Renal pelvis (tissue), 4 donors: ENCODE results near the gene LY86. TPM values are rescaled to one million over a fixed set of nuclear protein-coding genes. Genes with fewer than 3 reads are reported as not detected.

Experiments used
- DNase-seq: peaks from one replicate; pipeline ENCODE4 v3.0.0-alpha.2; 2013
- polyA plus RNA-seq, 3 donors: library from polyadenylated mRNA; unstranded; fragments of 120-200 nt; gene quantifications; one replicate each; pipeline ENCODE4 v1.2.1, GENCODE V29; 2013; ENCODE audit not compliant: insufficient read length in 3 of 3

The LY86 gene
- polyA plus RNA-seq, 3 donors: 0.95 to 1.6 (median 1.1) TPM

- DNase-seq: no peak
Observed at GRCh38 chr6:6620766-6621425, 32.4 kb downstream of the LY86 start.

DNA sequence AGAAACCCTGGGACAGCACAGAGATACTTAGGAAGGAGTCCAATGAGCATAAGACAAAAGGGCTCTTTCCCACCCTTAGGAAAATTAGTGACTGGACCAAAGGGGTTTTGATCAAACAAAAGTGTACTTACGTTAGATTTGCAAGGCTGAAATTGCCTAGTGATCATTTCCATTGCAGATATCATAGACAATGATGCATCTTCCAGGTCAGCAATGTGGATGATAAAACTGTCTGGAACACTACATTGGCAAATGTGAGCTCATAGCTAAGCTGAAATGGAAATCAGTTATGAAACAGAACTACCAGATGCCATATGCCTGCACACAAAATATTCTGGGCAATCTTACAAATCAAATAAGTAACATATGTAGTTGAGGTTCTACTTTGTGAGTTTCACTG lies 34.0 kb downstream of the LY86 start:
- no peak for DNase-seq

DNA sequence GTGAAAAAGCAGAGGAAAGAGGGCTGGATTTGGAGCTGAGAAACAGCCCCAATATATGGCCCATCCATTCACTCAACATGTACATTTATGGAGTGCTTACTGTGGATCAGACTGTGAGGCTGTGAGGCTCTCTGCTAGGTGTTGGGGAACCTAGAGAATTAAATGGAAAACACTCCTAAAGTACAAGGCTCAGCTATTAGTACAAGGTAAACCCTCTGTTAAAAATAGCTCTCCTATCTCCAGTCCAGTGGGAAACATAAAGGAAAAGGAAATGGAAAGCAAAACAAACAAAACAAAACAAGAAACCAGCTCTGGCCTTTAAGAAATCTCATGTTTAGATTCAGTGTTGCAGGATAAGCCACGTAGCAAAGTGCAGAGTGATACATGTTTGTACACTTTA lies 35.0 kb downstream of the LY86 start:
- no peak for DNase-seq

DNA sequence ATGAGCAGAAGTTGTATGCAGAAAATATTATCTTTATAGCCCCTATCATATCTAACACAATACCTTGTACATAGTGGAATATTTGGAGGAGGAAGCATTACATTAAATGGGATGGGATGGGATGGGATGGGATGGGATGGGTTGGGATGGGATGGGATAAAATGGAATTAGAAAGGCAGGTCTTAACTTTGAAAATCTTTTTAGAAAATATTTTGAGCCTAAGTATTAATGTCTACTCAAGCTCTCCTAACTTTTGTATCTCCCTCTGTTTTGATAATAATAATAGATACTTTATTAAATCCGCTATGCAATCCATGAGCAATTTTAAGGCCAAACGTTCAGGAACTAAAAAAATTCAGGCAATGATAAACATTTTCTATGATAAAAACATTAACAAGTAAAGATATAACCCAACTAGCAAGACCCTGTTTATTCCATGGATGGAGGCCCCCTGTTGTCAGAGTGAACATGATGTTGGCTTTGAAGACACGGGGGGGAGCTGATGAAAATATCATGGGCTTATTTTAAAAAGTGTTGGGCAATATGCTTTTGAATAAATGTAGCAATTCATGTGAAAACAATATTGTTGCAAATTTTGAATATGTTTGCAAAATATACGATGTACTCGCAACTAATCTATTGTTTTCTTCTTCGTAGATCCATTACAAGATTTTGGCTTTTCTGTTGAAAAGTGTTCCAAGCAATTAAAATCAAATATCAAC lies 35.9 kb downstream of the LY86 start:
- no peak for DNase-seq

DNA sequence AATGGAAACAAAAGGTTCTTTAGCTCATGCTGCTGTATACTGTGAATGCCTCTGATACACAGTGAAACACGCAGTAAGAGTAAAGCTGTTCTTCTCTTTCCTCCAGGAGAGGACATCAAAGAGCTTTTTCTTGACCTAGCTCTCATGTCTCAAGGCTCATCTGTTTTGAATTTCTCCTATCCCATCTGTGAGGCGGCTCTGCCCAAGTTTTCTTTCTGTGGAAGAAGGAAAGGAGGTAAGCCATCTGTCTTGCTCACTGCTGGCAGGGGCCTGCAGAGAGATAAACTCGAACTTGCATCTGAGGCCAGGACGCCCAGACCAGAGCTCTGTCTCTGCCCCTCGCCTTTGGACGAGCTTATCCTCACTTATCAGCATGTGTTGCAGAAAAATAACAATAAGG lies 37.7 kb downstream of the LY86 start:
- DNase-seq: no peak

- DNase-seq: peak; percentile 33
Observed at GRCh38 chr6:6629402-6629801, 40.9 kb downstream of the LY86 start.

DNA sequence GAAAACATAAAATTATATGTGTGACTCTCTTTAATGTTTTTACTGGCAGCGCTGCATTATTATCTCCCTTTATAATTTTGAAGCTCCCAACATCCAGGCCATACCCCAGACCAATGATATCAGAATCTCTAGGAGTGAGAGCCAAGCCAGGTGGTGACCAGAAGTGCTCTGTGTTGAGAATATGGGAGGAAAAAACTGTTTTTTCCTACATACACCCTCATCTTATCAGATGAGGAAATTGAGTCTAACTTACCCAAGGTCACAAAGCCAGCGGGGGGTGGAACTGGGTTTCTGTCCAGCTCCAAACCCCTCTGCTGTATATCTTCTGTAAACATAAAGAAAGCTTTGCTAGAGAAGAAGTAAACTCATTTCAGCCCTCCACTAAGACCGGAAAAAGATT lies 42.5 kb downstream of the LY86 start:
- DNase-seq: no peak

DNA sequence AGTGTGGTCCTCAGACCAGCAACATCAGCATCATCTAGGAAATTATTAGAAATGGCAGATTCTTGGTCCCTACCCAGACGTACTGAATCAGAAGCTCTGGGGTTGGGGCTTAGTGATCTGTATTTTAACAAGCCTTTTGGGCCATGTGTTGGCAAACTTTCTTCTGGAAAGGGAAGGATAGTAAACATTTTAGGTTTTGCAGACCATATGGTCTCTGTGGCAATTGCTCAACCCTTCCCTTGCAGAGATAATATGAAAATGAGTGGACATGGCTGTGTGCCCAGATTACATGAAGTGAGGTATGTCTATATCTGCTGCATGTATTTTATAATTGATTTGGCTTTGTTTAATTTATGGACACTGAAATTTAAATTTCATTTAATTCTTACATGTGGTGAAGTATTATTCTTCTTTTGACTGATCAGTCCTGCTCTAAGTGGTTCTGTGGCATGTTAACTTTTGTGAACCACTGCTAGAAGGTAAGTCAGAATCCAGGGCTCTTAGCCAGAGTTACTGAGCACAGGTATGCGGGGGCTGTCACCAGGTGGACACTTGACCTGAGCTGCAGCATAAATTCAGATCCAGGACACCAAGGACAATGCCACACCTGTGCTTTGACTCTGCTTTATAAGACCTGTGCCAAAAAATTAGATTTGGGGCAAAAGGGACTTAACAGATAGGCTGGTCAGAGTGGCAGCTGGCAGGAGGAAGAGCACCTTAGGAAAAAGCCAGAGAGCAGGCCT lies 43.2 kb downstream of the LY86 start:
- no peak for DNase-seq

DNA sequence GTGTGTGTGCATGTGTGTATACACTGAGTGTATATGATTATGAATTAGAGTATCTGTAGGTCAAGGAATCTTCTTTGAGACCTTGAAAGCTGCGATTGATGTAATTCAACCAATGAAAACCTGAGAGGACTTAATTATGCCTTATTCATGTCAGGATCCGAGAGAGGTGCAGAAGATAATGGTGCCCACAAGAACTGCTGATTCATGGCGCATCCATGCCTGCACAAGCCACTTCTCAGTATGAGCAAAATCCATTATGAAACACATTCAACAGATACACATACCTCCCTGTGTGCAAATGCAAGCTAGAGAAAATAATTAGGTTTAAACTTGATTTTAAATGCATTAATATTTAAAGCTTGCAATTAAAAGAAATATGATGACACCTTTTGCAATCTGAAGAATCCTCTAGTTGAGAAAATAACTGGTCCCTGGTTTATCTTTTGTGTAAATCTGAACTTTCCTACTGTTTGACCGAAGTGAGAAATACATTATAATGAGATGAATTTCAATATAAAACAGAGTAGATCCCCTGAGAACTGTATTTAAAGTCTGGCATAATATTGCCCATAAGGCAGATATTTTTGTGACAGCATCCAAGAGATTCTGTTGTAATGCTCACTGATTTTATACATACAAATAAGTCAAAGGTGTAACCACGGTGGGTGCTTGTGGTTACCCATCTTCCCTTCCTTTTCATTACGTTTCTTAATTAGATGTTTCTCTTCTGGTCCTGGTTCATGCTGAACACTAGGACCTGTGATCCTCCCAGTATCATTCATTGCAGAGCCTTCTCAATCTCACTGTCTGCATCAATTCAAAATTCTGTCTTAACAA lies 45.6 kb downstream of the LY86 start:
- no peak for DNase-seq

DNA sequence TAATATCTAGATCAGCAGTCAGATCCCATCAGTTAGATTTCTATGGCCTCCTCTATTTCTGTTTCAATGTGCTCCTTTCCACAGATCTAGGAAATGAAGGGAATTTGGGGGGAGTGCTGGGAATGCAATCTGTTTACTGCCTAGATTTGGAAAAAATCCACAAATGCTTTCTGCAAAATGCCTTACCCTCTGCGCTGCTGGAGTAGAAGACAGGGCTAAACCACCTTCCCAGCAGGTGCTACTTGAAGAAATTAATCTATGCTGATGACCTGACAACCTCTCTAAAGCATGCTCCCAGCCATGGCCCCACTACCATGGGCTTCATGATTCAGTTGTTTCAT lies 46.2 kb downstream of the LY86 start:
- no peak for DNase-seq

GRCh38 chr6:6635291-6635690 lies 46.8 kb downstream of the LY86 start:
- no peak for DNase-seq

- DNase-seq: no peak
Observed at GRCh38 chr6:6635869-6636268, 47.3 kb downstream of the LY86 start.

DNA sequence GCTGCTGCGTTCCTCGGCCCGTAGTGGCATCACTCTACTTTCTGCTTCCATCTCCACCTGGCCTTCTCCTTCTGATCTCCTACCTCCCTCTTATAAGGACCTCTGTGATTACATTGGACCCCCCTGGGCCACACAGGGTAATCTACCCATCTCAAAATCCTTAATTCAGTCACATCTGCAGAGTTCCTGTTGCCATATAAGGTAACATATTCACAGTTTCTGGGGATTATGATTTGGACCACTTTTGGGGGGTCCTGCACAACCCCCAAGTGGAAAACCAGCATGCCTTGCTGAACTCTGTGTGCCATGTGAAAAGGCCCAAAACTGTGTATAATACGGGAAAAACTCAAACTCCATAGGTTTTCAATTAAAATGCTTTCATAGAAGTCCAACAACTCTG lies 51.1 kb downstream of the LY86 start:
- DNase-seq: no peak

GRCh38 chr6:6640926-6641325 lies 52.4 kb downstream of the LY86 start:
- DNase-seq: no peak

DNA sequence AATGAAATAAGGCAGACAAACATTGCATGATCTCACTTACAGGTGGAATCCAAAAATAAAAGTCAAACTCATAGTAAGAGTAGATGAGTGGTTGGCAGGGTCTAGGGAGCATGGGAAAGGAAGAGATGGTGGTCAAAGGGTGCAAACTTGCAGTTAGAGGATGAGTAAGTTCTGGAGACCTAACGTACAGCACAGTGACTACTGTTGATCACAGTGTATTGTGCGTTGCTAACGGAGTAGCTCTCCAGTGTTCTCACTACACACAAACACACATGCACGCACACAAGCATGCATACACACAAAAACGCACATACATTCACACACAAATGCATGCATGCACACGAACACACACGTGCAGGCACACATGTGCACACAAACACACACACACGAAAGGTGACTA lies 54.9 kb downstream of the LY86 start:
- no peak for DNase-seq

DNA sequence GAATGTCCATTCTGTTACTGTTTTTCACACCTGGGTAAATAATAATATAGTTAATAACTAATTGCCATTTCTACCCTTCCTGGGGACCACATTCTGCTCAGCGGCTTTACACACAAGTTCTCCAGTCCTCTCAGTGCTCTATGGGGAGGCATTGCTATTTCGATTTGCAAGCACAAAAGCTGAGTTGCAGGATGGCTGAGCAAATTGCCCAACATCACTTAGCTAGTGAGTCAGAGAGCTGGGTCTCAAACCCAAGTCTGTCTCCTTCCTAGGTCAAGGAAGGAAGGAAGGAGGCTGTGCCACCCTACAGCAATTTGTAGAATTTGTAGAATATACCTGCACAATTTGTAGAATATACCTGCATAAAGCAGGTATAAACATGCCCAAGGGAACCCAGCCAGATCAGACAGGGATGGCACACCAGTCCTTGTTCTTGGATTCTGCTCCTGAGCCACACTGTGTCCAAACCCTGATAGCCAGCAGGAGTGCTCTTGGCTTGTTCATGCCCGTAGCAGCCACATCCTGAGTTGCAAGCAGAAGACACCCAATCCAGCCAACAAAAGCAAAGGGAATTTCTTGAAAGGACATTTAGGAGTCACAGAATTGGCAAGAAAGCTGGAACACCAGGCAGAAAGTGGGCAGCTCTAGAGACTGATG lies 56.9 kb downstream of the LY86 start:
- DNase-seq: no peak

DNA sequence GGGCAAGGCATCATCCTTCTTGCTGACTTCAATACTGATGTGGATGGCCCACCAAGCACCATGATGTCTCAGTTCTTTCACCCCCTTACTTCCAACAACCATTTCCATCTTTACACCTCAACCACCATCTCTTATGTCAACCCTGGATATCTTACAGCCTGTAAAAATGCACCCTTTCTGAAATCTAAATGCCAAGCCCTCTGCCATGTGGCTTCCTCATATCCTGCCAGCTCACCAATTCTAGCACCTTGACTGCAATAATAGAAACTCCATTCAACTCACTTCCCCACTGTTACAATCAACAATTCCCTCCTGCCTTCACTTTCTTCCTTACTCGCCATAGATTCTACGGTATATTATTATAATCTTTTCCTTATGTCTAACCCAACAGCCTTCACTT lies 57.9 kb downstream of the LY86 start:
- DNase-seq: no peak

GRCh38 chr6:6646859-6647258 lies 58.3 kb downstream of the LY86 start:
- no peak for DNase-seq

GRCh38 chr6:6648692-6649343 lies 60.3 kb downstream of the LY86 start:
- no peak for DNase-seq

- DNase-seq: no peak
Observed at GRCh38 chr6:6649824-6650349, 61.4 kb downstream of the LY86 start.

- DNase-seq: no peak
Observed at GRCh38 chr6:6650839-6651238, 62.3 kb downstream of the LY86 start.
